ENCODE data around the gene AKR1C2.
A peak's percentile ranks its signal among the peaks of the same experiment; 100 is the strongest.
"Not testable (repeated sequence)": the region's sequence is repeated elsewhere in the genome, so short reads cannot be mapped to it uniquely, and the experiment has no call there.

Gene AKR1C2

DNA sequence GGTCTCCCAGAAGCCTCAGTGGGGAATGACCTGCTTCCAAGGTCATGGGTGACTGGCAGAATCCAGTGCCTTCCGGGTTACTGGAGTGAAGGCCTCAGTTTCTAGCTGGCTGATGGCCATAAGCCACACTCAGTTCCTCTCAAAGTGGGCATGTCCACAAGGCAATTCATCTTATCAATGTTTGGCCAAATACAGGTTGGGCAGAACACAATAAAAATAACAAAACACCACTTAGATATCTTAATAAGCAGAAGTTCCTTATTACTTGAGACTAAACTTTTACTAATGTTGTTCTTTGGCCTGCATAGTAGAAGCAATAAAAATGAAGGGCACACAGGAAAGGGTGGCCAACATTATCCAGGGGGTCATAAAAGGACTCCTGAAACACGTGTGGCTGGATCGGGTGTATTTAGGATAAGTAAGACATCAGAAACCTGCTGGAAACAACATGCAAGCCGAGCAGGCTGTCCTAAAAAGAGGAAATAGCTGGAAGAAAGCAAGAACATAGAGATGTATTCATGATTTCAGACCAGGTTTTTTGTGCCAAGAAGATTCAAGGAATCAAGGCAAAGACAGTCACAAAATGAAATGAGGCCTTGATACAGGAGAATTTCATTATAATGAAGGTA, 19.6 kb upstream of the AKR1C2 start:
- DNase-seq (ENCODE audit: low spot score), result no peak

GRCh38 chr10:5021624-5022290, 18.1 kb upstream of the AKR1C2 start:
- DNase-seq (ENCODE audit: low spot score), result not testable (repeated sequence)

- DNase-seq (ENCODE audit: low spot score), result peak; percentile 51
Measured at GRCh38 chr10:5019770-5020612, 16.3 kb upstream of the AKR1C2 start.

GRCh38 chr10:5018671-5019277, 15.1 kb upstream of the AKR1C2 start:
- peak; percentile 78 for DNase-seq (ENCODE audit: low spot score)

- no peak for DNase-seq (ENCODE audit: low spot score)
Measured at GRCh38 chr10:5018134-5018533, 14.5 kb upstream of the AKR1C2 start.

DNA sequence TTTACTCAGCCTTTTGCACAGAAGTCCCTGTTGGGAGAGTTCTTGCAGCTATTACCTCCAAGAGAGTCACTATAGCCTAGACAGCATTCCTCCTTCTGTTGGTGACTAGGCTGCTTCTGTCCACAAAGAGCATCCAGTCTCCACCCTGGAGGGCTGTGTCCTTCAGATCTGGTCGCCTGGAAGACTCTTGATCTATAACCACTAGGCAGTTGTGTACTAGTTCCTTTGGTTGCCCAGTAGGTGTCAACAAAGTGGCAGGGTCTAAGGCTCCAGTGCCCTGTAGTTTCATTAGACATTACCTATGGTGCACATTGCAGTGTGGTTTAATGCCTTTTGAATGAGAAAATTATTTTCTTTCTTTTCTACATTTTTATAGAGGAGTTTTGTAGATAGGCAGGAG, 11.3 kb upstream of the AKR1C2 start:
- peak; percentile 43 for DNase-seq (ENCODE audit: low spot score)

DNA sequence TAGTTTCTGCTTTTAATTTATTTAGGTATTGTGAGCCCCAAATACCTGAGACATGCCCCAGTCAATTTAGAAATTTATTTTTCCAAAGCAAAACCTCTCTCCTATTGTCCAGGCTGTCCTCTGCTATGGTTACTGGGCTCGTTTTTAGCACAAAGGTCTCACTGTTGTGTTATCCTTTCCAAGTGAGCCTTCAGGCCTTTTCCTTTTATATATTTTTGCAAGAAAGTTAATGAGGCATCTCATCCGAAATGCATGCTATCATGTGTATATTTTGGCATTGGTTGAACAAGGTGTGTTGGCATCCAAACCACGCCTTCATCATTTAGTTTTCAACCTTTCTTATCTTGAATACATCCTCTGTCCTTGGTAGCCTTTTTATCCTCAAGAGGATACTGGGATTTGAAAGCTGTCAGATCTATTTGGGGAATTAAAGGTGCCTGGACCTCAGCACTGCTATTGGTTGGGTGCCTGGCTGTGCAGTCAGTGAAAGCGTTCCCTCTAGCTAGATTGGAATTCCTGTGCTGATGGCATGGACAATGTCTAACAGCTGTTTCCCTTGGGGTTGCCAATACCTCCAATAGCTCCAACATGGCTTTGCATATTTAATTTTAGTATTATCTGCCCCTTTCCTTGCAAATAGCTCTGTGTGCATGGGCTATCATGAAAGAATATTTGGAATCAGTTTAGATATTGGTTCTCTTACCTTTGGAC, 10.7 kb upstream of the AKR1C2 start:
- not testable (repeated sequence) for DNase-seq (ENCODE audit: low spot score)

DNA sequence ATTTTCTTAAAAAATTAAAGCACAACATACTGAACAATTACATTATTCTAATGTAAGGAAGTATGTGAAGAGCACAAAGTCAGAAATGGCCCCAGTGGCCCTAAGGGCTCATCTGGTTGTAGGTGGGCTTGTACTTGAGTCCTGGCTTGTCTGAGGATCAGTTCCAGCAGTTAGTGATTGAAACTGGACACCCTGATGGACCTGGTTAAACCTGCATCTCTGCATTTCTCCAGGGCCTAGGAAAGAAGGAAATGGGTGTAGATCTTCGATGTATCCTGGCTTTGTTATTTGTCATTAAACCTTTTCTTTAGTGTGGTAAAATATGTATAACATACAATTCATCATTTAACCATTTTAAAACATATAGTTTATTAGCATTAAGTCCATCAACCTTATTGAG, 9.7 kb upstream of the AKR1C2 start:
- DNase-seq (ENCODE audit: low spot score), result no peak

DNA sequence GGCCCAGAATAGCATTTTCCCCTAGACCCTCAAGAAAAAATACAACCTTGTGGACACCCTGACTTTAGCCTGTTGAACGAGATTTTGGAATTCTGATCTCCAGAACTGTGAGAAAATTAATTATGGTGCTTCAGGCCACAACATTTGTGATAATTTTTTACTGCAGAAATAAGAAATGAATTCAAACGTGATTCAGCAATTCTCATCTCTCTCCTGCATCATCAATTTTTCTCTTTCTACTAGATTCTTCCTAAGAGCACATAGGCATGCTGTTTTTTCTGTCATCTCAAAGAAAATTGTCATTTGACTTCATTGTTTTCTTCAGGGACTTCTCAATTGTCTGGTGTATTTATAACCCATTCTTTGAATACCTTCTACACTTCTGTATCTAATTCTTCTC, 8.9 kb upstream of the AKR1C2 start:
- DNase-seq (ENCODE audit: low spot score), result no peak

GRCh38 chr10:5011392-5011791, 7.7 kb upstream of the AKR1C2 start:
- not testable (repeated sequence) for DNase-seq (ENCODE audit: low spot score)

- not testable (repeated sequence) for DNase-seq (ENCODE audit: low spot score)
Measured at GRCh38 chr10:5010043-5010442, 6.4 kb upstream of the AKR1C2 start.

GRCh38 chr10:5008857-5009548, 5.3 kb upstream of the AKR1C2 start:
- DNase-seq (ENCODE audit: low spot score), result peak; percentile 60

GRCh38 chr10:5004501-5004900, 844 bp upstream of the AKR1C2 start:
- DNase-seq (ENCODE audit: low spot score), result not testable (repeated sequence)

- DNase-seq (ENCODE audit: low spot score), result not testable (repeated sequence)
Measured at GRCh38 chr10:5004030-5004385, 351 bp upstream of the AKR1C2 start.

DNA sequence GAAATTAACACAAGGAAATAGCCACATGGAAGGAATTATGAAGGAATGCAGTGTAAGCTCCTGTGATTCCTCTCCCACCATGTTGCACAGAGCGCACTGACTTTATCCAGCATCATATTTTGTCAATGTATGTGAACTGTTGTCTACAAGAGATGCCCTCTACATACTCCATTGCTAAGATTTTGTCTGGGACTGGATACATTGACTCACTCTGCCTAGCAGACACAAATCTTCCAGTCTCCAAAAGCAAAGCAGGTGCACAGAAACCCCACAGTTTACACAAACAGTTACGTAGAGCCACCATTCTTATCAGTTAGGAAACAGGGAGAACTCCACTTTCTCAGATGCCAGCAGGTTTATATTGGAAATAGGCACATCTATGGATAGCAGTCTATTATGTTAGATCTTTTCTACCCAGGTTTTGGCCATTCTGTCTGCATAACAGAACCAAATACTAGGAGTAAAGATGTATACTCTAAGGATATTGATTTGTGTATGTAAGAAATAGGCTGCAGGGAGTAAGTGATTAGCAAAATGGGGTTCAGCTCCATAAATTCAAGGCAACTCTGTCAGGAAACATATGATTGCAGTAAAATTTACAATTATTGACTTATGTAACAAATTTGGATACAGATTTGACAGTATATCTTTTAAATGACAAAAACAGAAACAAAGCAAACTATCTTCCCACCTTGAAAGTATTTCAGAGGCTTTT, 1.5 kb downstream of the AKR1C2 start:
- no peak for DNase-seq (ENCODE audit: low spot score)

DNA sequence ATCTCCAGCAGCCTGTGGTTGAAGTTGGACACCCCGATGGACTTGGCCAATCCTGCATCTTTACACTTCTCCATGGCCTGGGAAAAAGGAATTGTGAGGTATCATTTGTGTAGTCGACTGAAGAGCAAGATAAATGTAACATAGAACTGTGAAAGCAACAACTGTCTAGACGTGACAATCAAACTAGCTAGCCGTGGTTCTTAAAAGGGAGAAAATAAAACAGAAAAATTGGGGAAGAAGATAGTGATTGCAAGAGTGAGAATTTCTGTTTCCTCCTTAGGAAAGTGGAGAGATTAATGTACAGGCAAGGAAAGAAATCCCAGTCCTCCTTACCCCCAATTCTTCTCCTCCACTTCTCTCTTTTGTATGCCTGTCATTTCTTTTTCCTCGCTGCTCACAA, 5.0 kb downstream of the AKR1C2 start:
- DNase-seq (ENCODE audit: low spot score), result no peak

DNA sequence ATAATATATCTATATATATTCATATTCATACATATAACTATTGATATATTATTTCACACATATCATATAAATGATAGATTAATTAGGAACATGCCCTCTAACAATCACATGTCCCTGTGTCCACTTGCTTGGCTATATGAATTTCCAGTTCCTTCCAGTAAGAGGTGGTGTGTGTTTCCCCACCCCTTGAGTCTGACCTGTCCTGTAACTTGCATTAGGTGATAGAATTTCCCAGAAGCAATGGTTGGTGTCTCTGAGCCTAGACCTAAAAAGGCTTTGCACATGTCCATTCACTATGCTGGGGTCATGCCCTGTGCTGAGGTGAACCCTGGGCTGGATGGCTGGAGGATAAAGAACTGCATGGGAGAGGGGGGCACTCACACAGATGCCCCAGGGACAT, 9.4 kb downstream of the AKR1C2 start:
- DNase-seq (ENCODE audit: low spot score), result not testable (repeated sequence)

GRCh38 chr10:4992564-4992963, 11.1 kb downstream of the AKR1C2 start:
- not testable (repeated sequence) for DNase-seq (ENCODE audit: low spot score)

GRCh38 chr10:4991463-4991862, 12.2 kb downstream of the AKR1C2 start:
- not testable (repeated sequence) for DNase-seq (ENCODE audit: low spot score)

GRCh38 chr10:4990217-4990616, 13.4 kb downstream of the AKR1C2 start:
- DNase-seq (ENCODE audit: low spot score), result no peak
